ENCODE results near the gene LFNG.

LFNG gene

DNA sequence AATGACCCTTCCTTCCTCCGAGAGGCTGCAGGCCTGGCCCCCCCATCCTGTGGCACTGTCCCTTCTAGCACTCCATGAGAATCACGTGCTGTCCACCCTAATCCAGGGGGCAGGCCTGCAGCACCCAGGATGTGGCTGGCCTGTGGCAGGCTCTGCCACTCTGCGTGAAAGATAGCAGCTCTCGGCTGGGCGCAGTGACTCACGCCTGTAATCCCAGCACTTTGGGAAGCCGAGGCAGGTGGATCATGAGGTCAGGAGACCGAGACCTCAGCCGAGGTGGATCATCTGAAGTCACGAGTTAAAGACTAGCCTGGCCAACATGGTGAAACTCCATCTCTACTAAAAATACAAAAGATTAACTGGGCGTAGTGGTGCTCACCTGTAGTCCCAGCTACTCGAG lies 18.9 kb upstream of the LFNG start:
- H3K4me3 ChIP-seq (ENCODE audit: low read length), result no peak overlapping the region
- no peaks in the 10 kb centered on the region for H3K36me3 ChIP-seq (replicated peaks; ENCODE audit: low read depth, low read length)
- H3K4me1 ChIP-seq (ENCODE audit: low read length), result peaks cover 9% of the 10 kb centered on the region; the same call in 1 of the 2 replicates
- H3K27me3 ChIP-seq (ENCODE audit: low read depth, low read length), result no peaks in the 10 kb centered on the region
- H4K20me1 ChIP-seq (ENCODE audit: insufficient read depth, low read length), result no peaks in the 10 kb centered on the region
- TF ChIP-seq, protein P1, sequence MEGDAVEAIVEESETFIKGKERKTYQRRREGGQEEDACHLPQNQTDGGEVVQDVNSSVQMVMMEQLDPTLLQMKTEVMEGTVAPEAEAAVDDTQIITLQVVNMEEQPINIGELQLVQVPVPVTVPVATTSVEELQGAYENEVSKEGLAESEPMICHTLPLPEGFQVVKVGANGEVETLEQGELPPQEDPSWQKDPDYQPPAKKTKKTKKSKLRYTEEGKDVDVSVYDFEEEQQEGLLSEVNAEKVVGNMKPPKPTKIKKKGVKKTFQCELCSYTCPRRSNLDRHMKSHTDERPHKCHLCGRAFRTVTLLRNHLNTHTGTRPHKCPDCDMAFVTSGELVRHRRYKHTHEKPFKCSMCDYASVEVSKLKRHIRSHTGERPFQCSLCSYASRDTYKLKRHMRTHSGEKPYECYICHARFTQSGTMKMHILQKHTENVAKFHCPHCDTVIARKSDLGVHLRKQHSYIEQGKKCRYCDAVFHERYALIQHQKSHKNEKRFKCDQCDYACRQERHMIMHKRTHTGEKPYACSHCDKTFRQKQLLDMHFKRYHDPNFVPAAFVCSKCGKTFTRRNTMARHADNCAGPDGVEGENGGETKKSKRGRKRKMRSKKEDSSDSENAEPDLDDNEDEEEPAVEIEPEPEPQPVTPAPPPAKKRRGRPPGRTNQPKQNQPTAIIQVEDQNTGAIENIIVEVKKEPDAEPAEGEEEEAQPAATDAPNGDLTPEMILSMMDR (IDR thresholded peaks at IDR 0.05; ENCODE audit: low read depth, low read length), result no peak
- TF ChIP-seq EZH2phosphoT487 (IDR thresholded peaks at IDR 0.05; ENCODE audit: low read depth), result no peak
- H3K4me2 ChIP-seq (ENCODE audit: low read length), result no peak overlapping the region
- H3K9me3 ChIP-seq (ENCODE audit: insufficient read depth, low read length), result no peaks in the 10 kb centered on the region
- no peaks in the 10 kb centered on the region for H3K79me2 ChIP-seq (ENCODE audit: low read length)
- H3K27ac ChIP-seq (ENCODE audit: low read length), result no peak overlapping the region
- no peak overlapping the region for H3K9ac ChIP-seq (ENCODE audit: low read length)
- H2AFZ ChIP-seq (ENCODE audit: low read depth, low read length), result no peak overlapping the region

- Histone ChIP-seq H3K4me3 (ENCODE audit: low read length) (no peak overlapping the region), H3K4me1 (ENCODE audit: low read length) (peaks cover 9% of the 10 kb centered on the region; the same call in 1 of the 2 replicates), H4K20me1 (ENCODE audit: insufficient read depth, low read length) (no peaks in the 10 kb centered on the region), H3K9ac (ENCODE audit: low read length) (no peak overlapping the region), H3K36me3 (replicated peaks; ENCODE audit: low read depth, low read length) (no peaks in the 10 kb centered on the region), H3K27me3 (ENCODE audit: low read depth, low read length) (no peaks in the 10 kb centered on the region), H2AFZ (ENCODE audit: low read depth, low read length) (no peak overlapping the region), H3K9me3 (ENCODE audit: insufficient read depth, low read length) (no peaks in the 10 kb centered on the region), H3K27ac (ENCODE audit: low read length) (no peak overlapping the region), H3K4me2 (ENCODE audit: low read length) (no peak overlapping the region), H3K79me2 (ENCODE audit: low read length) (no peaks in the 10 kb centered on the region)
- TF ChIP-seq, protein P1 (IDR thresholded peaks at IDR 0.05; ENCODE audit: low read depth, low read length), result no peak
- TF ChIP-seq EZH2phosphoT487 (IDR thresholded peaks at IDR 0.05; ENCODE audit: low read depth), result no peak
These were observed 17.5 kb upstream of the LFNG start for GRCh38 chr7:2501947-2502646.

DNA sequence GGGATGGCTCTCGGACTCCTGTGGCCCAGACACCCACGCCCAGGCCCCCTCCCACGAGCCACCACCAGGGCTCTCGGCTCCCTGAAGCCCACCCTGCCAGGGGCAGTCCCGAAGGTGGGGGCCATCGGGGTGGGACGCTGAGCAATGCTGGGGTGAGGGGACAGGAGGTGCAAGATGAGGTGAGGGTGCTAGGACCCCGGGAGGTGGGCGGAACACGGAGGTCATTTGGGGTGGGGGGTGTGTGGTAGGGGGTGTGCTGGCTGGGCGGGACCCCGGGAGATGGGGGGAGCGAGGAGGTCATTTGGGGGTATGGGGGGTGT lies 17.0 kb upstream of the LFNG start:
- Histone ChIP-seq H3K4me1 (ENCODE audit: low read length) (peaks cover 9% of the 10 kb centered on the region; the same call in 1 of the 2 replicates), H3K4me2 (ENCODE audit: low read length) (no peak overlapping the region), H2AFZ (ENCODE audit: low read depth, low read length) (no peak overlapping the region), H3K79me2 (ENCODE audit: low read length) (no peaks in the 10 kb centered on the region), H3K36me3 (replicated peaks; ENCODE audit: low read depth, low read length) (no peaks in the 10 kb centered on the region), H4K20me1 (ENCODE audit: insufficient read depth, low read length) (no peaks in the 10 kb centered on the region), H3K4me3 (ENCODE audit: low read length) (no peak overlapping the region), H3K27ac (ENCODE audit: low read length) (no peak overlapping the region), H3K27me3 (ENCODE audit: low read depth, low read length) (no peaks in the 10 kb centered on the region), H3K9ac (ENCODE audit: low read length) (no peak overlapping the region), H3K9me3 (ENCODE audit: insufficient read depth, low read length) (no peaks in the 10 kb centered on the region)
- TF ChIP-seq, protein P1 (IDR thresholded peaks at IDR 0.05; ENCODE audit: low read depth, low read length), result no peak

- Histone ChIP-seq H3K36me3 (replicated peaks; ENCODE audit: low read depth, low read length) (no peaks in the 10 kb centered on the region), H3K9me3 (ENCODE audit: insufficient read depth, low read length) (no peaks in the 10 kb centered on the region), H4K20me1 (ENCODE audit: insufficient read depth, low read length) (no peaks in the 10 kb centered on the region), H2AFZ (ENCODE audit: low read depth, low read length) (no peak overlapping the region), H3K9ac (ENCODE audit: low read length) (no peak overlapping the region), H3K79me2 (ENCODE audit: low read length) (no peaks in the 10 kb centered on the region), H3K27ac (ENCODE audit: low read length) (no peak overlapping the region), H3K4me3 (ENCODE audit: low read length) (no peak overlapping the region), H3K4me1 (ENCODE audit: low read length) (peaks cover 11% of the 10 kb centered on the region; the same call in 1 of the 2 replicates), H3K27me3 (ENCODE audit: low read depth, low read length) (0 out of 2 replicates have a peak, but pooled peaks cover under 1% of the 10 kb centered on the region), H3K4me2 (ENCODE audit: low read length) (no peak overlapping the region)
- no peak for TF ChIP-seq EZH2phosphoT487 (IDR thresholded peaks at IDR 0.05; ENCODE audit: low read depth)
- TF ChIP-seq, protein P1 (IDR thresholded peaks at IDR 0.05; ENCODE audit: low read depth, low read length), result no peak
These were observed 16.3 kb upstream of the LFNG start for GRCh38 chr7:2503056-2503941.
